ENCODE results near the gene PROX2. TPM values are rescaled to one million over a fixed set of nuclear protein-coding genes. Genes with fewer than 3 reads are reported as not detected.

PROX2 gene
- total and polyA plus RNA-seq, 10 donors = 0.06 to 0.43 (median 0.25) TPM; not detected in 6

DNA sequence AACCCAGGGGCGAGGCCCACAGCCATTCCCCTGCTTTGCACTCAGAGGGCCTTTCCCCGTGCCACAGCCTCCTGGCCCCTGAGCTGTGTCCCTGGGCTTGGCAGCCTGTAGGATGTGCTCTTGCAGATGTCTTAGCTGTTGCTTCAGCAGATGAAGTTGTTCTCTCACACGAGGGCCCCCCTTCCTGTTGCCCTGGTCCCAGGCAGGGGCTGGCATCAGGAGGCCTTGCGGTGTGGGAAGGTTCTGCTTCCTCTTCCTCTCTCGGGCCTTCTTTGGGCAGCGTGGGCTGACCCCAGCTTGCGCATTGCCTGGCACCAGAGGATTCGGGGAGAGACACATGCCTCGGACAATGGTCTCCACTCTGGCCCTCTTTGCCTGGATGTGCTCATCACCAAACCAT is 12.7 kb downstream of the PROX2 start:
- peak; percentile 77 for DNase-seq
- WGBS, 5 donors = 31 to 68% (median 48%) methylated on average over 2 to 9 of the region's 9 CpGs
- Histone ChIP-seq H3K4me1 (peaks cover 0 to 40% (median 12%) of the 10 kb centered on the region in 6 donors), H3K4me3 (no peak overlapping the region), H3K27me3 (replicated peaks in 1 of 7) (no peaks in the 10 kb centered on the region), H3K36me3 (no peaks in the 10 kb centered on the region), H3K9me3 (no peaks in the 10 kb centered on the region), H3K27ac (no peak overlapping the region)
- intact Hi-C loops (cut with DNase I; ENCODE audit: low total_unique reads) = loop anchor here (5.0 to 10.0 kb wide), 2 partner anchors 44 to 222 kb away; no protein-coding TSS in a partner anchor
- TF ChIP-seq POLR2A (IDR thresholded peaks at IDR 0.05) (no peak), POLR2AphosphoS5 (IDR thresholded peaks at IDR 0.05) (peak in 1 of 3 donors; percentile 35)
- TF ChIP-seq, protein P1, sequence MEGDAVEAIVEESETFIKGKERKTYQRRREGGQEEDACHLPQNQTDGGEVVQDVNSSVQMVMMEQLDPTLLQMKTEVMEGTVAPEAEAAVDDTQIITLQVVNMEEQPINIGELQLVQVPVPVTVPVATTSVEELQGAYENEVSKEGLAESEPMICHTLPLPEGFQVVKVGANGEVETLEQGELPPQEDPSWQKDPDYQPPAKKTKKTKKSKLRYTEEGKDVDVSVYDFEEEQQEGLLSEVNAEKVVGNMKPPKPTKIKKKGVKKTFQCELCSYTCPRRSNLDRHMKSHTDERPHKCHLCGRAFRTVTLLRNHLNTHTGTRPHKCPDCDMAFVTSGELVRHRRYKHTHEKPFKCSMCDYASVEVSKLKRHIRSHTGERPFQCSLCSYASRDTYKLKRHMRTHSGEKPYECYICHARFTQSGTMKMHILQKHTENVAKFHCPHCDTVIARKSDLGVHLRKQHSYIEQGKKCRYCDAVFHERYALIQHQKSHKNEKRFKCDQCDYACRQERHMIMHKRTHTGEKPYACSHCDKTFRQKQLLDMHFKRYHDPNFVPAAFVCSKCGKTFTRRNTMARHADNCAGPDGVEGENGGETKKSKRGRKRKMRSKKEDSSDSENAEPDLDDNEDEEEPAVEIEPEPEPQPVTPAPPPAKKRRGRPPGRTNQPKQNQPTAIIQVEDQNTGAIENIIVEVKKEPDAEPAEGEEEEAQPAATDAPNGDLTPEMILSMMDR (IDR thresholded peaks at IDR 0.05 in 8 of 11, conservative IDR thresholded peaks at IDR 0.05 in 3 of 11) = no peak

DNA sequence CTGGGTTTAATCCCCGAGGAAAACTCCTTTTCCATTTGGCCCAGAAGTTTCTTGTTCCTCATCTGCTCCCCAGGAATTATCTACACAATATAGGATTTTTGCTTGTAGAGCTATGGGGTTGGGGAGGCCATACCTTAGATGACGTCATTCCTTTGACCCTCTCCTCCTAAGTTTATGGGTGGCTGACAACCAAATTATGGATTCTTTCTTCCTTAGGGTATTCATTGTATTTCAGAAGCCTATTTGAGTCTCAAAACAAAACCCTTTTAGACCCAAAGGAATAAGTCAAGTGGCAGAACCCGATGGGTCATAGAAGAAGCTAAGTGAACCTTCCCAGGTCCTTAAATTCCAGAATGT is 14.2 kb downstream of the PROX2 start:
- Histone ChIP-seq H3K36me3 (no peaks in the 10 kb centered on the region), H3K27ac (no peak overlapping the region), H3K27me3 (replicated peaks in 1 of 7) (no peaks in the 10 kb centered on the region), H3K4me3 (no peak overlapping the region), H3K9me3 (no peaks in the 10 kb centered on the region), H3K4me1 (peaks cover 0 to 24% (median 10%) of the 10 kb centered on the region in 6 donors)
- intact Hi-C loops (cut with DNase I; ENCODE audit: low total_unique reads) = loop anchor here (5.0 to 10.0 kb wide), 2 partner anchors 46 to 223 kb away; no protein-coding TSS in a partner anchor
- DNase-seq = no peak
- 74 to 85% (median 81%) methylated on average over 3 of the region's 3 CpGs for WGBS, 5 donors
- TF ChIP-seq POLR2AphosphoS5 (IDR thresholded peaks at IDR 0.05) = no peak
- TF ChIP-seq, protein P1 (IDR thresholded peaks at IDR 0.05 in 8 of 11, conservative IDR thresholded peaks at IDR 0.05 in 3 of 11) = no peak
- no peak for TF ChIP-seq POLR2A (IDR thresholded peaks at IDR 0.05)

GRCh38 chr14:74860899-74861733 is 14.8 kb downstream of the PROX2 start:
- Histone ChIP-seq H3K4me3 (no peak overlapping the region), H3K4me1 (peaks cover 0 to 28% (median 14%) of the 10 kb centered on the region in 6 donors), H3K9me3 (no peaks in the 10 kb centered on the region), H3K27me3 (replicated peaks in 1 of 7) (no peaks in the 10 kb centered on the region), H3K36me3 (no peaks in the 10 kb centered on the region), H3K27ac (no peak overlapping the region)
- TF ChIP-seq POLR2AphosphoS5 (IDR thresholded peaks at IDR 0.05) = peak in 1 of 3 donors; percentile 64
- TF ChIP-seq, protein P1 (IDR thresholded peaks at IDR 0.05 in 8 of 11, conservative IDR thresholded peaks at IDR 0.05 in 3 of 11) = peak; percentile 75 to 95 (median 91)
- no peak for TF ChIP-seq POLR2A (IDR thresholded peaks at IDR 0.05)
- peak; percentile 96 for DNase-seq
- intact Hi-C loops (cut with DNase I; ENCODE audit: low total_unique reads) = loop anchor here (5.0 to 10.0 kb wide), 2 partner anchors 46 to 224 kb away; no protein-coding TSS in a partner anchor
- 31 to 39% (median 32%) methylated on average over 7 of the region's 7 CpGs for WGBS, 5 donors

Data from spleen (tissue), 11 donors.